CD4-positive, CD25-positive, alpha-beta regulatory T cell (primary cell): ENCODE data around the gene STX5. TPM values are rescaled to one million over a fixed set of nuclear protein-coding genes. Genes with fewer than 3 reads are reported as not detected.
A peak's percentile ranks its signal among the peaks of the same experiment; 100 is the strongest.

ENCODE experiments used
- ATAC-seq, 2 donors: fragments of 150-1000 bp; cut with Tn5 transposase; one replicate each; pipeline ENCODE4 v1.10.0; 2021; ENCODE audit warnings: low read depth in 2 of 2, moderate number of reproducible peaks in 2 of 2, moderate library complexity in 1 of 2
- DNase-seq, 3 donors: peaks; one replicate each; pipeline versions ENCODE4 v3.0.0 to v3.0.0-alpha.2; 2012 to 2022; ENCODE audit warnings: mixed read lengths in 1 of 3
- H3K27ac ChIP-seq: one replicate; pipeline ENCODE4 v1.7.0; 2013; ENCODE audit warnings: mild to moderate bottlenecking, low read length; ENCODE audit not compliant: insufficient read depth, poor library complexity, severe bottlenecking
- H3K27me3 ChIP-seq: one replicate; pipeline ENCODE4 v1.7.0; 2013; ENCODE audit warnings: low read length; ENCODE audit not compliant: control insufficient read depth, insufficient read depth
- H3K36me3 ChIP-seq: one replicate; pipeline ENCODE4 v1.7.0; 2013; ENCODE audit warnings: mild to moderate bottlenecking, low read length, moderate library complexity; ENCODE audit not compliant: control insufficient read depth, insufficient read depth
- H3K4me1 ChIP-seq: 2 replicates; pipeline ENCODE4 v1.7.0; 2013; ENCODE audit warnings: mild to moderate bottlenecking, low read length; ENCODE audit not compliant: insufficient read depth, control insufficient read depth, poor library complexity, severe bottlenecking
- H3K4me3 ChIP-seq: one replicate; pipeline ENCODE4 v1.7.0; 2013; ENCODE audit warnings: low read depth, mild to moderate bottlenecking, low read length, moderate library complexity
- H3K9me3 ChIP-seq, 2 experiments: 1 replicate in 1 of 2; 2 replicates in 1 of 2; pipeline ENCODE4 v1.7.0; 2013; ENCODE audit warnings: low read length in 2 of 2, mild to moderate bottlenecking in 1 of 2, moderate library complexity in 1 of 2; ENCODE audit not compliant: control insufficient read depth in 2 of 2
- H3K27ac Mint-ChIP-seq, 3 donors: one replicate each; pipeline ENCODE4 v1.8.0; 2020 to 2022; ENCODE audit warnings: mild to moderate bottlenecking in 3 of 3, mixed read lengths in 3 of 3, moderate library complexity in 2 of 3
- H3K27me3 Mint-ChIP-seq: one replicate; pipeline ENCODE4 v1.8.0; 2022; ENCODE audit warnings: mild to moderate bottlenecking, mixed read lengths
- H3K36me3 Mint-ChIP-seq: one replicate; pipeline ENCODE4 v1.8.0; 2020; ENCODE audit warnings: mixed read lengths
- H3K4me1 Mint-ChIP-seq, 4 donors: one replicate each; pipeline ENCODE4 v1.8.0; 2020 to 2022; ENCODE audit warnings: mixed read lengths in 4 of 4, mild to moderate bottlenecking in 1 of 4
- H3K4me3 Mint-ChIP-seq, 4 donors: one replicate each; pipeline ENCODE4 v1.8.0; 2020 to 2022; ENCODE audit warnings: mild to moderate bottlenecking in 4 of 4, mixed read lengths in 4 of 4, moderate library complexity in 3 of 4
- H3K9me3 Mint-ChIP-seq, 7 donors: one replicate each; pipeline ENCODE4 v1.8.0; 2020 to 2022; ENCODE audit warnings: mixed read lengths in 7 of 7, mild to moderate bottlenecking in 3 of 7, moderate library complexity in 2 of 7
- polyA plus RNA-seq, 4 donors: library from polyadenylated mRNA; unstranded; fragments of 300-500 nt; fragmentation: Illumina TruSeq; gene quantifications; one replicate each; pipeline ENCODE4 v1.2.3, GENCODE V29; 2021
- total RNA-seq: library from RNA; stranded (reverse); gene quantifications from one replicate; pipeline ENCODE4 v1.2.3, GENCODE V29; 2022

Gene STX5
- total and polyA plus RNA-seq, 5 donors from 2014 or later: 28.2 to 128 (median 37.4) TPM

GRCh38 chr11:62786318-62787004, 45.4 kb downstream of the STX5 start:
- Mint-ChIP-seq H3K27ac (peak overlapping the region; percentile 94 to 98 (median 94)), H3K27me3 (no peaks in the 10 kb centered on the region), H3K4me1 (peaks cover 8 to 54% (median 36%) of the 10 kb centered on the region in 4 donors), H3K4me3 (peak overlapping the region; percentile 86 to 95 (median 90)), H3K9me3 (no peaks in the 10 kb centered on the region), H3K36me3 (peaks cover 7% of the 10 kb centered on the region)
- ATAC-seq (peak; percentile 65 to 73), DNase-seq (peak; percentile 78 to 88 (median 85))
- H3K4me3 ChIP-seq: peak overlapping the region; percentile 65
- peaks cover 19% of the 10 kb centered on the region for H3K36me3 ChIP-seq
- peak overlapping the region; percentile 94 for H3K27ac ChIP-seq
- H3K4me1 ChIP-seq: peaks cover 43% of the 10 kb centered on the region
- no peaks in the 10 kb centered on the region for H3K27me3 ChIP-seq
- H3K9me3 ChIP-seq: no peaks in the 10 kb centered on the region

- Mint-ChIP-seq H3K4me3 (peak overlapping the region in 1 of 4 donors; percentile 38), H3K4me1 (peaks cover 8 to 18% (median 14%) of the 10 kb centered on the region in 4 donors), H3K27ac (peak overlapping the region in 2 of 3 donors; percentile 25 to 35), H3K36me3 (peaks cover 14% of the 10 kb centered on the region), H3K9me3 (no peaks in the 10 kb centered on the region), H3K27me3 (no peaks in the 10 kb centered on the region)
- DNase-seq (no peak), ATAC-seq (no peak)
- Histone ChIP-seq H3K36me3 (peaks cover 5% of the 10 kb centered on the region), H3K4me1 (peaks cover 12% of the 10 kb centered on the region), H3K27ac (no peak overlapping the region), H3K4me3 (no peak overlapping the region), H3K27me3 (no peaks in the 10 kb centered on the region), H3K9me3 (no peaks in the 10 kb centered on the region)
Measured at GRCh38 chr11:62782753-62783152, 49.1 kb downstream of the STX5 start.

- Mint-ChIP-seq H3K4me1 (peaks cover 0 to 12% (median 3%) of the 10 kb centered on the region in 4 donors), H3K27ac (no peak overlapping the region), H3K27me3 (no peaks in the 10 kb centered on the region), H3K9me3 (no peaks in the 10 kb centered on the region), H3K4me3 (no peak overlapping the region), H3K36me3 (peaks cover 29% of the 10 kb centered on the region)
- DNase-seq (no peak), ATAC-seq (no peak)
- Histone ChIP-seq H3K36me3 (peaks cover 16% of the 10 kb centered on the region), H3K27me3 (no peaks in the 10 kb centered on the region), H3K9me3 (no peaks in the 10 kb centered on the region), H3K4me3 (no peak overlapping the region), H3K27ac (no peak overlapping the region), H3K4me1 (no peaks in the 10 kb centered on the region)
Measured at GRCh38 chr11:62778441-62778840, 53.4 kb downstream of the STX5 start.

GRCh38 chr11:62777389-62777788, 54.5 kb downstream of the STX5 start:
- peaks cover 15% of the 10 kb centered on the region for H3K36me3 ChIP-seq
- H3K36me3 Mint-ChIP-seq: peaks cover 22% of the 10 kb centered on the region
- H3K9me3 Mint-ChIP-seq: no peaks in the 10 kb centered on the region
- H3K4me3 Mint-ChIP-seq: no peak overlapping the region
- no peaks in the 10 kb centered on the region for H3K27me3 Mint-ChIP-seq
- ATAC-seq (no peak), DNase-seq (no peak)
- H3K9me3 ChIP-seq: no peaks in the 10 kb centered on the region
- H3K27me3 ChIP-seq: no peaks in the 10 kb centered on the region
- no peak overlapping the region for H3K4me3 ChIP-seq
- H3K4me1 Mint-ChIP-seq: peaks cover 0 to 6% (median 3%) of the 10 kb centered on the region in 4 donors
- no peak overlapping the region for H3K27ac ChIP-seq
- peak overlapping the region in 2 of 3 donors; percentile 56 for H3K27ac Mint-ChIP-seq
- no peaks in the 10 kb centered on the region for H3K4me1 ChIP-seq

GRCh38 chr11:62775646-62776045, 56.2 kb downstream of the STX5 start:
- DNase-seq (no peak), ATAC-seq (no peak)
- Histone ChIP-seq H3K9me3 (no peaks in the 10 kb centered on the region), H3K4me3 (no peak overlapping the region), H3K36me3 (peaks cover 14% of the 10 kb centered on the region), H3K27me3 (no peaks in the 10 kb centered on the region), H3K4me1 (peaks cover 11% of the 10 kb centered on the region), H3K27ac (no peak overlapping the region)
- Mint-ChIP-seq H3K27ac (peak overlapping the region in 1 of 3 donors; percentile 54), H3K9me3 (no peaks in the 10 kb centered on the region), H3K4me1 (peaks cover 0 to 20% (median 7%) of the 10 kb centered on the region in 4 donors), H3K36me3 (peaks cover 22% of the 10 kb centered on the region), H3K27me3 (no peaks in the 10 kb centered on the region), H3K4me3 (peak overlapping the region in 1 of 4 donors; percentile 49)

DNA sequence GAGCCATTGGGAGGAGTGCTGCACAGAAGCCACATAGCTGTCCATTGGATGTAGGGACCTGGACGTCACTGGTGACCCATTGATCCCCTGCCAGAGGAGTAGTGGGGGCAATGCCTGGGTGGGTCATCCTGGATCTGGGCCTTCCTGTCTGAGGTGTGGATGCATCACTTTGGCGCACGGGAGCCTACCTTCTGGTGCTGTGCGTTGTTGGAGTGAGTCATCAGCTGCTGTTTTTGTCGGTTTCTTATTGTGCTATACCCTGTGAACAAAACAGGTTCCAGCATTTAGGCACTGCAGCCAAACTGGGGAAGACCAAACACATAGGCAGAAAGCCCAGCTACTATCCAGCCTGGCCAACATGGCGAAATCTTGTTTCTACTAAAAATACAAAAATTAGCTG, 57.4 kb downstream of the STX5 start:
- no peaks in the 10 kb centered on the region for H3K27me3 ChIP-seq
- peaks cover 15% of the 10 kb centered on the region for H3K4me1 ChIP-seq
- Mint-ChIP-seq H3K4me1 (peaks cover 6 to 32% (median 17%) of the 10 kb centered on the region in 4 donors), H3K4me3 (peak overlapping the region in 1 of 4 donors; percentile 47), H3K27ac (no peak overlapping the region), H3K27me3 (no peaks in the 10 kb centered on the region), H3K9me3 (no peaks in the 10 kb centered on the region), H3K36me3 (peaks cover 22% of the 10 kb centered on the region)
- no peak overlapping the region for H3K4me3 ChIP-seq
- DNase-seq (no peak), ATAC-seq (no peak)
- H3K36me3 ChIP-seq: peaks cover 14% of the 10 kb centered on the region
- no peak overlapping the region for H3K27ac ChIP-seq
- H3K9me3 ChIP-seq: no peaks in the 10 kb centered on the region

GRCh38 chr11:62771144-62772021, 60.5 kb downstream of the STX5 start, which contains the start of gene TAF6L:
TSS of gene TAF6L (plus strand) at chr11:62771396. CDS start at chr11:62775784, 4,388 bp downstream.
- peak; percentile 84 to 95 (median 92) for DNase-seq
- Histone ChIP-seq H3K27me3 (no peaks in the 10 kb centered on the region), H3K4me3 (peak within 1 kb of the TSS; percentile 93)

More at GRCh38 chr11:62771144-62772021, 60.5 kb downstream of the STX5 start, which contains the start of gene TAF6L:
- H3K36me3 Mint-ChIP-seq: peaks cover 14% of the 10 kb centered on the region
- peak within 1 kb of the TSS; percentile 88 to 97 (median 94) for H3K4me3 Mint-ChIP-seq
- peak; percentile 81 for ATAC-seq
- no peaks in the 10 kb centered on the region for H3K27me3 Mint-ChIP-seq
- H3K4me1 Mint-ChIP-seq: peaks cover 6 to 30% (median 17%) of the 10 kb centered on the region in 4 donors
- Histone ChIP-seq H3K9me3 (no peaks in the 10 kb centered on the region), H3K4me1 (peaks cover 15% of the 10 kb centered on the region), H3K27ac (peak within 1 kb of the TSS; percentile 92), H3K36me3 (peaks cover 15% of the 10 kb centered on the region)
- peak within 1 kb of the TSS; percentile 90 to 97 (median 95) for H3K27ac Mint-ChIP-seq
- H3K9me3 Mint-ChIP-seq: no peaks in the 10 kb centered on the region
